ENCODE results near the gene TMEM106C. TPM values are rescaled to one million over a fixed set of nuclear protein-coding genes. Genes with fewer than 3 reads are reported as not detected.

Gene TMEM106C
- total and polyA plus RNA-seq, 7 experiments from 2014 or later: 20.7 to 120 (median 34.7) TPM

DNA sequence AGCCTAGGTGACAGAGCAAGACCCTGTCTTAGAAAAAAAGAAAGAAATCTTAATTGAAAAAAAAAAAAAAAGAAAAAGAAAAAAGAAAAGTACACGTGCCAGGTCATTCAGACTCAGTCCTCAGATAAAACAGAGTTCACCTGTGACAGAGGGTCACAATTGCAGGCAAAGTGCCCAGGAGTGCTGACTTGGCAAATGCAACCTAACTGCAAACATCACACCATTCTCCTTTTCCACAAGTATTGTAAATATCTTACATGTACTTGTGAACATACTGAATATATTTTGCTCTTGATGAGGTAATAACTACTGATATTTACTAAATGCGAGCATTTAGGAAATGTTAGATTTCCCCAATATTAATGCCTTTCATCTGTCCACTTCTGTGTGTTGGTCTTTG lies 49.9 kb downstream of the TMEM106C start:
- H3K4me3 Mint-ChIP-seq: no peak overlapping the region
- POLR2A ChIA-PET: no interaction called here
- H3K36me3 Mint-ChIP-seq: no peaks in the 10 kb centered on the region
- Histone ChIP-seq H3K9me3 (ENCODE audit: control insufficient read depth in 2 of 3, low read length in 3 of 3) (no peaks in the 10 kb centered on the region), H3K27me3 (ENCODE audit: control insufficient read depth in 2 of 2, insufficient read depth in 2 of 2, low read length in 2 of 2) (no peaks in the 10 kb centered on the region), H3K27ac (ENCODE audit: low read depth, low read length) (no peak overlapping the region), H3K4me3 (ENCODE audit: low read length) (no peak overlapping the region), H3K36me3 (ENCODE audit: control insufficient read depth in 2 of 3, insufficient read depth in 3 of 3, low read length in 3 of 3) (no peaks in the 10 kb centered on the region), H3K4me1 (ENCODE audit: control insufficient read depth in 2 of 2, insufficient read depth in 2 of 2, low read length in 2 of 2) (no peaks in the 10 kb centered on the region)
- no peak for ATAC-seq
- H3K27me3 Mint-ChIP-seq: peaks cover 31 to 80% (median 40%) of the 10 kb centered on the region in 5 donors
- H3K9me3 Mint-ChIP-seq: no peaks in the 10 kb centered on the region
- no peak for DNase-seq
- intact Hi-C loops (cut with micrococcal nuclease): no loop called here
- CTCF ChIA-PET: no interaction called here
- H3K27ac Mint-ChIP-seq: no peak overlapping the region
- H3K4me1 Mint-ChIP-seq: no peaks in the 10 kb centered on the region

DNA sequence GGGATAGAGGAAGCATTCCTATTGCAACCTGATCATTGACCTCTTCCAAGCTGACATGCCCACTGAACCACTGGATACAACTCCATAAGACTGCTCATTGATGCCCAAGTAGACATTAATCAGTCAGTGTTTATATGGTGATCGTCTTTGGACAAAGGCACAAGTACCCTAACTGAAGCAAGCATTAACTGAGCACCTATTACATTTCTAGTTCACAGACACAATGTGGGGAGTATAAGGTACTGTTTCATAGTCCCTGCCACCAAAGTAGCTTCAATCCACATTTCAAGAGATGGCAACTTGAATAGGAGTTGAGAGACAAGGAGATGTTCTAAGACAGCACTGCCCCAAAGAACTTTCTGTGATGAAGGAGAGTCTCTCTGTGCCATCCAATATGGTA lies 51.7 kb downstream of the TMEM106C start:
- Mint-ChIP-seq H3K27me3 (peaks cover 18 to 73% (median 25%) of the 10 kb centered on the region in 5 donors), H3K4me1 (no peaks in the 10 kb centered on the region), H3K36me3 (no peaks in the 10 kb centered on the region), H3K4me3 (no peak overlapping the region), H3K9me3 (no peaks in the 10 kb centered on the region), H3K27ac (no peak overlapping the region)
- no peak for DNase-seq
- Histone ChIP-seq H3K4me3 (ENCODE audit: low read length) (no peak overlapping the region), H3K27ac (ENCODE audit: low read depth, low read length) (no peak overlapping the region), H3K36me3 (ENCODE audit: control insufficient read depth in 2 of 3, insufficient read depth in 3 of 3, low read length in 3 of 3) (no peaks in the 10 kb centered on the region), H3K27me3 (ENCODE audit: control insufficient read depth in 2 of 2, insufficient read depth in 2 of 2, low read length in 2 of 2) (no peaks in the 10 kb centered on the region), H3K4me1 (ENCODE audit: control insufficient read depth in 2 of 2, insufficient read depth in 2 of 2, low read length in 2 of 2) (no peaks in the 10 kb centered on the region), H3K9me3 (ENCODE audit: control insufficient read depth in 2 of 3, low read length in 3 of 3) (no peaks in the 10 kb centered on the region)
- intact Hi-C loops (cut with micrococcal nuclease): no loop called here
- ATAC-seq: no peak
- CTCF ChIA-PET: interaction anchor here (0.5 kb wide), 1 partner anchor 83 kb away, joined by 3 read pairs; no protein-coding TSS in a partner anchor
- POLR2A ChIA-PET: no interaction called here

DNA sequence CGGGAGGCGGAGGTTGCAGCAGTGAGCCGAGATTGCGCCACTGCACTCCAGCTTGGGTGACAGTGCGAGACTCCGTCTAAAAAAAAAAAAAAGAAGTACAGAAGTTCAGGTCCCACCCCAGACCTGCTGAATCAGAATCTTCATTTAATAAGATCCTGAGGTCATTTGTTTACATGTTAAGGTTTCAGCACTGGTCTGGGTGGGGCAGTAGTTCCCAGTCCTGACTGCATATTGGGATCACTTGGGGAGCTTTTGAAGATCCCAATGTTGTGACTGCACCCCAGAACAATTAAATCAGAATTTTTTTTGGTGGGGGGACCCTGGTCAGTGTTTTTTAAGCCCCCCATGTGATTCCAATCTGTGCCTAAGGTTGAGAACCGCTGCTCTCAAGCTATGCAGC lies 52.6 kb downstream of the TMEM106C start:
- no peak overlapping the region for H3K4me3 Mint-ChIP-seq
- no peak for ATAC-seq
- Histone ChIP-seq H3K36me3 (ENCODE audit: control insufficient read depth in 2 of 3, insufficient read depth in 3 of 3, low read length in 3 of 3) (no peaks in the 10 kb centered on the region), H3K4me3 (ENCODE audit: low read length) (no peak overlapping the region), H3K9me3 (ENCODE audit: control insufficient read depth in 2 of 3, low read length in 3 of 3) (no peaks in the 10 kb centered on the region), H3K27me3 (ENCODE audit: control insufficient read depth in 2 of 2, insufficient read depth in 2 of 2, low read length in 2 of 2) (no peaks in the 10 kb centered on the region), H3K27ac (ENCODE audit: low read depth, low read length) (no peak overlapping the region), H3K4me1 (ENCODE audit: control insufficient read depth in 2 of 2, insufficient read depth in 2 of 2, low read length in 2 of 2) (no peaks in the 10 kb centered on the region)
- H3K27me3 Mint-ChIP-seq: peaks cover 17 to 73% (median 21%) of the 10 kb centered on the region in 5 donors
- ChIA-PET POLR2A (interaction anchor here (0.7 kb wide), 1 partner anchor 10 kb away, joined by 3 read pairs; no protein-coding TSS in a partner anchor), CTCF (no interaction called here)
- no peaks in the 10 kb centered on the region for H3K9me3 Mint-ChIP-seq
- no peak overlapping the region for H3K27ac Mint-ChIP-seq
- H3K36me3 Mint-ChIP-seq: no peaks in the 10 kb centered on the region
- H3K4me1 Mint-ChIP-seq: no peaks in the 10 kb centered on the region
- intact Hi-C loops (cut with micrococcal nuclease): no loop called here
- no peak for DNase-seq

DNA sequence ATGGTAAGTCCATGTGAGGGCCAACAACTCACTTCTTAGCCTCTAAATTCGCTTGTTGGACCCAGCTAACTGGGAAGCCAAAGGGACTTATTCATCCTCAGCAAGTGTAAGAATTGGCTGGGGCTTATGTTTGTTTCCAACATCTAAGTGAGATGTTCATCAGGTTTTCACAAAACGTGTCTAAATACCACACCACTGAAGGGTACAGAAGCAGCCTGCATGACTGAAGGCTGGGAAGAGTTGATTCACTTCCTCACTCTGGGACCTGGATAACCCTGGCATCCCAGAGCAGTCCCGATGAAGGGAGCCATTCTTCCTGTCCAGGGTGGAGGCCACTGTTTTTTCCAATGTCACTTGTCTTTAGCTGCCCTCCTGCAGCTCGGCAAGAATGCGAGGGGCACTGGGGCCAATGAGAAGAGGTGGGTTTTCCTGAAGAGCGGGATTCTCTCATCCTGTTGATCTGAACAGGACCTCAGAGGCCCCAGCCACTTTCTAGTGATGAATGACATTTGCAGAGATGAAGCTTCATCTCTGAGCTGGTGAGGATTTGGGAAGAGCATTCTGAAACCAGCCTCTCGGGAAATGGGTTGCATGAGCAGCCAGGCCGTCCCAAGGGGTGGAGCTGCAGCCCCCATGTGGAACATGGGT lies 53.1 kb downstream of the TMEM106C start:
- no peaks in the 10 kb centered on the region for H3K27me3 ChIP-seq (ENCODE audit: control insufficient read depth in 2 of 2, insufficient read depth in 2 of 2, low read length in 2 of 2)
- no peak overlapping the region for H3K4me3 ChIP-seq (ENCODE audit: low read length)
- Mint-ChIP-seq H3K4me3 (no peak overlapping the region), H3K27me3 (peaks cover 15 to 72% (median 23%) of the 10 kb centered on the region in 5 donors), H3K9me3 (no peaks in the 10 kb centered on the region), H3K27ac (no peak overlapping the region), H3K36me3 (no peaks in the 10 kb centered on the region), H3K4me1 (no peaks in the 10 kb centered on the region)
- ChIA-PET CTCF (no interaction called here), POLR2A (interaction anchor here (0.7 to 1.7 kb wide), 2 partner anchors 11 to 12 kb away, joined by 3 to 5 read pairs; partner anchors contain the start of gene COL2A1)
- DNase-seq (no peak), ATAC-seq (no peak)
- no peaks in the 10 kb centered on the region for H3K36me3 ChIP-seq (ENCODE audit: control insufficient read depth in 2 of 3, insufficient read depth in 3 of 3, low read length in 3 of 3)
- no peaks in the 10 kb centered on the region for H3K4me1 ChIP-seq (ENCODE audit: control insufficient read depth in 2 of 2, insufficient read depth in 2 of 2, low read length in 2 of 2)
- intact Hi-C loops (cut with micrococcal nuclease): no loop called here
- H3K9me3 ChIP-seq (ENCODE audit: control insufficient read depth in 2 of 3, low read length in 3 of 3): no peaks in the 10 kb centered on the region
- H3K27ac ChIP-seq (ENCODE audit: low read depth, low read length): no peak overlapping the region

DNA sequence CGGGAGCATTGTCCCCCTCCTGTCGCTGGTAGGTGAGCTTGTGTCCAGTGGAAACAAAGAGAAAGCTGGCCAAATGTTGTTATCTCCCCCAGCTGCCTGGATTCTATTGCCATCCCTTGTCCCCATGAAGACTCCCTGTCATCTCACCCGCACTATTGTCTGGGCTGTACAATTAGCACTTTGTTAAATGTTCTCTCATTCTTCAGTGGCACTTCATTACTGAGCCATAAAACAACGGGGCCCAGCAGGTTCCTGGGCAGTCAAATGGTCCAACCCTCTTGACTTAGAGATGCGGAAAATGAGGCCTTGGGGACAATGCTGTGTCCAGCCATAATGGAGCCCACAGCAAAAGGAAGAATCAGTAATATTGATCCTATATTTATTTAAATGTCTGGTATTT lies 54.1 kb downstream of the TMEM106C start:
- no peak overlapping the region for H3K4me3 Mint-ChIP-seq
- no peak for DNase-seq
- Histone ChIP-seq H3K4me1 (ENCODE audit: control insufficient read depth in 2 of 2, insufficient read depth in 2 of 2, low read length in 2 of 2) (no peaks in the 10 kb centered on the region), H3K9me3 (ENCODE audit: control insufficient read depth in 2 of 3, low read length in 3 of 3) (no peaks in the 10 kb centered on the region), H3K4me3 (ENCODE audit: low read length) (no peak overlapping the region), H3K27me3 (ENCODE audit: control insufficient read depth in 2 of 2, insufficient read depth in 2 of 2, low read length in 2 of 2) (no peaks in the 10 kb centered on the region), H3K36me3 (ENCODE audit: control insufficient read depth in 2 of 3, insufficient read depth in 3 of 3, low read length in 3 of 3) (no peaks in the 10 kb centered on the region), H3K27ac (ENCODE audit: low read depth, low read length) (no peak overlapping the region)
- ATAC-seq: no peak
- H3K27me3 Mint-ChIP-seq: peaks cover 19 to 74% (median 31%) of the 10 kb centered on the region in 5 donors
- H3K36me3 Mint-ChIP-seq: no peaks in the 10 kb centered on the region
- no peak overlapping the region for H3K27ac Mint-ChIP-seq
- ChIA-PET POLR2A (interaction anchor here (1.7 kb wide), 1 partner anchor 13 kb away, joined by 5 read pairs; the partner anchor contains the start of gene COL2A1), CTCF (no interaction called here)
- H3K4me1 Mint-ChIP-seq: no peaks in the 10 kb centered on the region
- no peaks in the 10 kb centered on the region for H3K9me3 Mint-ChIP-seq
- intact Hi-C loops (cut with micrococcal nuclease): no loop called here

DNA sequence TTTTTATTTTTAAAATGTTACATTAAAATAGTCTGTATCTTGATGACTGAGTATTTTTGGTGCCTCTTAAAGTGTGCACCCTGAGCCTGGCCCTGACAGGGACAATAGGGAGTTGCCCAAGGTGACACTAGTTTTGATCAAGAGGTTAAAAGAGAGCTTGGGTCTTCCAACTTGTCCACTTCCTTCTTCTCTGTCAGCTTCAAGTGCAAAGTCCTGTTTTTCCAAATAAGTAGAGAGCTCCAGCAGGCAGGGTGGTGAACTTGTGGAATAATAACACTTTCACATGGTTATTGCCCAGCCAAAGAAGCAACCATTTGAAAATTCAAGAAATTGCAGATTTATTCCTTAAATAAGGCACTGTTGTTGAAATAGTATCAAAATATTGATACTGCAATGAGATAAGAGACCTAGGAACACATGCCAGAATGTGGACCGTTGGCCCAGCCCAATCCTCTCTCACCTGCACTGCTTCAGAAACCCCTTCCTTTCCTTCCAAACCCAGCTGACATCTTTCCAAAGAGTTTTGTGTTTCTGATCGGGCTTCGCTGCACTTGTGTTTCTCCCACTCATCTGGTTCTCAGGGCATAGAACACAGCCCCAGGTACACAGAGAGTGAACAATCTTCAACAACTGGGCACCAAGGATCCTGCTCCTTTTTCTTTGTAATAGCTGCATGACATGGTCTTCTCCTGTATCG lies 54.7 kb downstream of the TMEM106C start:
- POLR2A ChIA-PET: interaction anchor here (1.7 kb wide), 1 partner anchor 14 kb away, joined by 5 read pairs; the partner anchor contains the start of gene COL2A1
- H3K27me3 Mint-ChIP-seq: peaks cover 20 to 69% (median 26%) of the 10 kb centered on the region in 5 donors

More for the DNA sequence above, 54.7 kb downstream of the TMEM106C start:
- DNase-seq: no peak
- Mint-ChIP-seq H3K4me3 (no peak overlapping the region), H3K4me1 (no peaks in the 10 kb centered on the region), H3K36me3 (no peaks in the 10 kb centered on the region), H3K27ac (no peak overlapping the region), H3K9me3 (no peaks in the 10 kb centered on the region)
- CTCF ChIA-PET: no interaction called here
- Histone ChIP-seq H3K27ac (ENCODE audit: low read depth, low read length) (no peak overlapping the region), H3K4me1 (ENCODE audit: control insufficient read depth in 2 of 2, insufficient read depth in 2 of 2, low read length in 2 of 2) (no peaks in the 10 kb centered on the region), H3K4me3 (ENCODE audit: low read length) (no peak overlapping the region), H3K36me3 (ENCODE audit: control insufficient read depth in 2 of 3, insufficient read depth in 3 of 3, low read length in 3 of 3) (no peaks in the 10 kb centered on the region), H3K27me3 (ENCODE audit: control insufficient read depth in 2 of 2, insufficient read depth in 2 of 2, low read length in 2 of 2) (no peaks in the 10 kb centered on the region), H3K9me3 (ENCODE audit: control insufficient read depth in 2 of 3, low read length in 3 of 3) (no peaks in the 10 kb centered on the region)
- intact Hi-C loops (cut with micrococcal nuclease): no loop called here
- no peak for ATAC-seq

All from naive thymus-derived CD4-positive, alpha-beta T cell (primary cell).